Right renal cortex interstitium (tissue), 3 donors: ENCODE measurements around the gene GRM7. TPM values are rescaled to one million over a fixed set of nuclear protein-coding genes. Genes with fewer than 3 reads are reported as not detected.

Experiments
- DNase-seq, 3 donors: peaks; one replicate each; pipeline ENCODE4 v3.0.0-alpha.2; 2013; ENCODE audit warnings: low read depth in 3 of 3, low spot score in 2 of 3
- polyA plus RNA-seq, 3 donors: library from polyadenylated mRNA; unstranded; fragments of 120-200 nt; gene quantifications; one replicate each; pipeline ENCODE4 v1.2.1, GENCODE V29; 2013; ENCODE audit not compliant: insufficient read length in 3 of 3

The GRM7 gene
- polyA plus RNA-seq, 3 donors, result 1.7 to 2.9 (median 2.2) TPM

DNA sequence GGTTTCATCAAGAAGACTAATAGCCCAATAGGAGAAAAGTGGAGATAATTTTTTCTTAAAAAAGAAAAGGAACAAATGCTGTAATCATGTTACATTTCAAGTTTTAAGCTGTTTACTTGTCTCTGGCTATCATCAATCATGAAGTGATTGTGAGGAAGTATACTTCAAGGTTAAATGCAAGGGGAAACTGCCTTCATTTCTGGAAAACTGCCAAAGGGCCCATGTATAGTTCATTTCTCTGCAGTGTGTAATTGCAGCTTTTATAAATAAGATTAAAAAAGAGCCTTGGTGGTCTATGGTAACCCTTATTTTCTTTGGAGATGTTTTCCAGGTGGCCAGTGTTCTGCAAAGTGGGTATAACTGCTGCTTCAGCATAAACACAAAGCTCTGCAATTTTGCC lies 101.9 kb downstream of the GRM7 start:
- DNase-seq, result peak; percentile 9 to 32 (median 10)

DNA sequence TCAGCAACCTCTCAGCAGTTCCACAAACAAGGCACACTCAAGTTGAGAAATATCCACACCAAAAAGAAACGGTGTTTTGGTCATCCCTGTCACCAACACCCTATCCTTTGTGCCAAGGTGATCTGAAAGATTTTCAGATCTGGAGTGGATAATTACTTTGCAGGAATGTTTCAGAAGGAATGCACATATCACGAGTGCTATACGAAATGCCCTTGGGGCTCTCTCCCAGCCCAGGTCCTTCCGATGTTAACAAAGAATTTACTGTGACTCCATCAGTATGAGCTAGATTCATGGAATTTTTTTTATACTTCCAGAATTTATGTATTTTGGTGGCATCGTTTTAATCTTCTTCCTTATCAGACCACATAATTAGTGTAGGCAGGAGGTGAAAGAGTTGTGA lies 105.0 kb downstream of the GRM7 start:
- no peak for DNase-seq

GRCh38 chr3:6971933-6972332 lies 111.0 kb downstream of the GRM7 start:
- DNase-seq, result no peak

- DNase-seq, result no peak
Measured at GRCh38 chr3:6985848-6986247, 124.9 kb downstream of the GRM7 start.

GRCh38 chr3:6989608-6990291 lies 128.8 kb downstream of the GRM7 start:
- DNase-seq, result no peak

DNA sequence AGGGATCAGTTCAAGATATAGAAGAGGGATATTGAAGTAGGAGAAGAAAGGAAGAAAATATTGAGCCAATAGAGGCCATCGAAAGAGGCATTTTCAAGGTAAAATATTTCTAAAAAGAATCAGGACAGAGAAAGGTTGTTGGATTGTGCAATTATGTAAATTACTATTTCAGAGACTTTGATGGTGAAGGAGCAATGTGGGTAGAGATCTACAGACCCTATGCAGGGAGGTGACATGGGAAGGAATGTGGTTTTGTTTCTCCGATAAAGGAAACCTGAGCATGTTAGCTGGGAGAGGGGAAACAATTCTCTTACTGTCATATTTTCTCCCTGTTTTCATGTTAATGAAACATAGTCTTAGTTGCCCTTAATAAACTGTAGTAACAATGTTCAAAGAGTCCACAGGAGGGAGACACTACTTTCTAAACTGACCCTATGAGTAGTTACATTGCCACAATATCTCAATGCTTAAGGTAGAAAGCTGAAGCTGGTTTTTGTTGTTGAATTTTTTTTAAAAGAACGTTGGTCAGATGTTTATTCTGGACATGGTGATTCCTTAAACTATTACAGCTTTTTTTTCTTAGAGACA lies 133.3 kb downstream of the GRM7 start:
- no peak for DNase-seq

GRCh38 chr3:7000501-7000900 lies 139.6 kb downstream of the GRM7 start:
- no peak for DNase-seq

- no peak for DNase-seq
Measured at GRCh38 chr3:7001370-7001769, 140.5 kb downstream of the GRM7 start.

DNA sequence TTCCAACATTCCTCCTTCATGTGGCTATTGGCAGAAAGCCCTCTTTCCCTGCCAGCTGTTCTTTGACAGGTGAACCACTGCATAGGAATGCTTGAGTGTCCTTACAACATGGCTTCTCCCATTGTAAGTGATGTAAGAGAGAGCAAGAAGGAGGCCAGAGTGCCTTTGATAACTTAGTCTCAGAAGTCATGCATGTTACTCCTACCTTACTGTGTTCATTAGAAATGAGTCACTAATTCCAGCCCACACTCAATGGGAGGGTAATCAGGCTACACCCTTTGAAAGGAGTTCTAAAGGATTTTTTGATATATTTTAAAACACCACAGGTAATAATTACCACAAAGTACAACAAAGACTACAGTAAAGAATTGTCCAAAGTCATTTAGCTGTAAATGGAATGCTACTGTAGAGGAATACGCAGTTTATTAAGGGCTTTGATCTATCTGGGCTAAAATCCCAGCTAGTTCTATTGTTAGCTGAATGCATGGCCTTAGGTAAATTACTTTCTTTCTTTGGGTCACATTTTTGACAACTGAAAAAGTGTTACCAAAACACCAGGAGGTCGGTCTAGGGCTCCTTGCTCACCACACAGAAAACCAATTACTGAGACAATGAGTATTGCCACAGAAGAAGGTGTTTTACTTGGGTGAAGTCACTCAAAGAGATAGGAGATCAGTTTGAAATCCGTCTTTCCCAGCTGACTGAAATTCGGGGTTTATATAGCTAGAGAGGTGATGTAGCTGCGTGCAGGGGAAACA lies 154.9 kb downstream of the GRM7 start:
- DNase-seq, result no peak

DNA sequence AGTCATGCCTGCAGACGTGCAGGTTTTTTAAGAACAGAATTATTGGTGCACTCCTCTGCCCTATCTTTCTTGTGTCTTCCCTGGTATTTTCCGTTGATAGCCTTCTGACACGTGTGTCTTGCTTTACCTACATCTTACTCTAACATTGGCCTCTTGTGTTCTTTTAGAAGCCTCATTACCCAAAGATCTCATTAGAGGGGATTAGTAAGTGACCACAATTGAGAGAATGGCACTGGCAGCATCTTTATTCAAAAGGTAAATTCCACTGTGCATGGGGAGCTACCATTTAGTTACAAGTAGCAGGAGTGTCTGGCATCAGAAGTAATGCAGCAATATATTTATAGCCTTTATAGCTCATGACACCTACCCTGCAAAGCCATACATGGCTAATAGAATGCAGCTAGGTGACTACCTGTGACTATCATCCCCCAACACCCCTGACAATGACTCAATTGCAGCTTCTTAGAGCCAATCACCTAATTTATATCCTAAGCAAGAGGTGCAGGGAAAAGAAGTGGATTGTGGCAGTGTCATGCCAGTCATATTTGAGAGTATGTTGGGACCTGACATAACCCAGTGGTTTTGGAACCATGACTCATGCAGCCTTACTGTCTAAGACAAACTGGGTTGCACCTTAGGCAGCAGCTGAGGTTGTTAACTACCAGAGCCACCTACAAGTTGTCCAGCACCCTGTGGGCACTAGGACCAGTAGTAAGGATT lies 164.8 kb downstream of the GRM7 start:
- DNase-seq, result no peak

GRCh38 chr3:7029562-7029961 lies 168.6 kb downstream of the GRM7 start:
- DNase-seq, result no peak

DNA sequence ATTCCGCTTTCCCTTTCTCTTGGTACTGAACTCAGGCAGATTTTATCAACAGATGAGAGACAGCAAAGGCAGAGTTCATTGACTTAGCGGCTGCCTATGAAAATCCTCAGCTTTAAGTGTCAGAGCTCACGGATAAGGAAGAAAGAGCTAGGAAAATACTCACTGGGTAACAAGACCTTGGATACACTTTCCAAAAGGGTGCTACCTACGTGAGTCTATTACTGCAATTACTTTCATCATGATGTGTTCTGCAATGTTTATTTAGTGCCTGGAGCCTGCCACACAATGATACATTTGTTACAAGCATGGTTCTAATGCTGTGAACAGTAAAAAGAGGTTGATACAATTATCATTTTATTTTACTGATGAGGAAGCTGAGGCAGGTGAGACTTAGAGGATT lies 177.5 kb downstream of the GRM7 start:
- DNase-seq, result no peak

DNA sequence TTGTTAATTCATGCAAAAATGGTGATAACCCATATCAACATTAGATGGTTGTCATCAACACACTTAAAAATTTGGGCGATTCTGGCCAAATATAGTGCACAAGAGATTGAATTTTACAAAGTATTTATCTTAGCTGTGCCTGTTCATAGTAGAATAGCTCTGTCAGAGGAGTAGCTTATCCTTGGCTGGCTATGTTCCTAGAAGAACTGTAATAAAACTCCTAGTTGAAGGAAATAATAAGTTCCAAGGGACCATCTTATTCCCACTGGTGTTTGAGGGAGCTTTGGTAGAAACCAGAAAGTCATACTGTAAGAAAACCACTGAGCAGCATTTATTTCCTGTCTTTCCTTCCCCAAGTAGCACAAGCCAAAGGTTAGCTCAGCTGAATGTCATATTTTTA lies 201.8 kb downstream of the GRM7 start:
- no peak for DNase-seq

DNA sequence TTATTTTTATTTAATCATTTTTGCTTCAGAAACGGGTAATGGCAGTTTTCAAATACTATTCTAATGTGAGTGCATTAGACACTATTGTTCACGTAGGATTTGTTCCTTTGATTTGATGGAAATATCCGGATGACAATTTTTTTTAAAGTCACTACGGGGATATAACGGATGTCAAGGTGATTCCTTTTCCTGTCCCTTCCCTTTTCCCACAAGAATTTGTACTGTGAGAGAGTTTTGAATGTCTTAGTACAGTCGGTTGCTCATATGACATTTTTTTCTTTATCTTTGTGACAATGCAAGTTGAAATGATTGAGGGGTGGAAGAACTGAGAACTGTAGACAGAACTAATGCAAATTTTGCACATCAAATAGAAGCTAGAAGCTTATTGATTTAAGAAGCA lies 209.5 kb downstream of the GRM7 start:
- DNase-seq, result no peak

- DNase-seq, result no peak
Measured at GRCh38 chr3:7074217-7074616, 213.3 kb downstream of the GRM7 start.

DNA sequence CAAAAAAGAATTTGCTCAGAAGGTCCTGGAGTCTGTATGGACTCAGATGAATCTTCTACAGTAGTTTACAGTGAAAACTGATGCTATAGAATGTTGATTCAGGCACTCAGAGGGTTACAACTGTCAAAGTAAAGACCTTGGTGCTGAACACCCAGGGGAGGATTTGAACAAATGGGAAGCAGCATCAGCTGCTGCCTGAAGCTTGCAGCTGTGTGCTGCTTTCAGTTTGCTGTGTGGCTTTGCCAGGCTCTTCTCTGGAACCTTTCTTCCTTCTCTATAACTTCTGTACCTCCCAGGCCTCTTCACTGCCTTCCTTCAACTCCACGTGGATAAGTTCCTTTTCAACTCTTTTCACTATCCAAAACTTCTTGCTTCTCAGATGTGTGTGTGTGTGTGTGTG lies 214.2 kb downstream of the GRM7 start:
- no peak for DNase-seq

DNA sequence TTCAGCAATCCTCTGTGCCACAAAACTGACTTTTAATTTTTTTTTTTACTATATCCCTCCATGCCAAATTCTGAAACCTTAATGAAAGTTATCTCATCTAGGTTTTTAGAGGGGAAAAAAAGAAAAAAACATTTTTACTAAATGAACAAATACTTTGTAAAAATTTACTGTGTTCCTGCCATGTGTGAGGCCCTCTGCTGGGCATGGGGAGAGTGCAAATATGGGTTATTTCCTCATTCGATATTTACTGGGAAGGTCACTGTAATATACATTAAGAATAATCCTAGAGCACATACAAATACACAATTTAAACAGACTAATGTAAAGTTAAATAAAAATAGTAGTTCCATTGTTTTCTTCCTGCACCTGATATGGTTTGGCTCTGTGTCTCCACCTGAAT lies 215.0 kb downstream of the GRM7 start:
- DNase-seq, result no peak

- DNase-seq, result no peak
Measured at GRCh38 chr3:7082244-7082643, 221.3 kb downstream of the GRM7 start.

DNA sequence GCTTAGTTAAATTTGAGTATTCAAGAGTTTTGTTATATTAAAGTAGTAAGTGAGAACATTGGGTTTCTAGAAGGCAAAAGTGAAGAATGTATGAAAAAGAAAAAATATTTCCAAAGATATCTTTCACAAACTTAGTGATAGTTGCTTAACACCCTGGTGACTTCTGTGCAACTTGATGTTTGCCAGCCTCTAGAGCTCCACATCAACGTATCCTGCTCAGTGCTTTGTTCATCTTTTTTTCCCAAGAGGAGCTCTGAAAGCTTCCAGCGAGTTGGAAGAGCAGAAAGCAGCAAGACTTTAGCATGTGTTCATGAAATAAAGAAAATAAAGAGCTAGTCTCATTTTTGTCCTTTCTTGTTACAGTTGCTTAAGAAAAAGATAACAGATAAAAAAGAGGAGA lies 225.5 kb downstream of the GRM7 start:
- no peak for DNase-seq

GRCh38 chr3:7095116-7095515 lies 234.2 kb downstream of the GRM7 start:
- peak in 2 of 3 donors; percentile 9 to 18 for DNase-seq

DNA sequence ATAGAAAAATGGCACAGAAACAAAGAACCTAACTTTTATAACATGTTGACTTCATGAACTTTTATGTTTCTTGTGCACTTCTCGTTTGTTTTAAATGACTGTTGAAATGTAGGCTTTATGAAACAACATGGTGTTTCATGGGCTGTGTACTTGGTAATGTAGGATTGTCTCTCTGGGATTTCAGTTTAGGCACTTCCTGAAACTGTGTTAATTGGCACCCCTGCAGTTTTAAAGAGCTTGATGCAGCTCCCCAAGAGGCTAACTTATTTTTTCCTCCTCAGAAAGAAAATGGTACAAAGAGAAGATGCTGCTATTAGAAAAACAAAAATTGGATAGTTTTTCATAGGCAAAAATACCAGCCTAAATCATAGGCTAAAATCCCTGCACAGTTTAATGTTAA lies 239.2 kb downstream of the GRM7 start:
- no peak for DNase-seq
